ENCODE data around the gene SLC12A8.

DNA sequence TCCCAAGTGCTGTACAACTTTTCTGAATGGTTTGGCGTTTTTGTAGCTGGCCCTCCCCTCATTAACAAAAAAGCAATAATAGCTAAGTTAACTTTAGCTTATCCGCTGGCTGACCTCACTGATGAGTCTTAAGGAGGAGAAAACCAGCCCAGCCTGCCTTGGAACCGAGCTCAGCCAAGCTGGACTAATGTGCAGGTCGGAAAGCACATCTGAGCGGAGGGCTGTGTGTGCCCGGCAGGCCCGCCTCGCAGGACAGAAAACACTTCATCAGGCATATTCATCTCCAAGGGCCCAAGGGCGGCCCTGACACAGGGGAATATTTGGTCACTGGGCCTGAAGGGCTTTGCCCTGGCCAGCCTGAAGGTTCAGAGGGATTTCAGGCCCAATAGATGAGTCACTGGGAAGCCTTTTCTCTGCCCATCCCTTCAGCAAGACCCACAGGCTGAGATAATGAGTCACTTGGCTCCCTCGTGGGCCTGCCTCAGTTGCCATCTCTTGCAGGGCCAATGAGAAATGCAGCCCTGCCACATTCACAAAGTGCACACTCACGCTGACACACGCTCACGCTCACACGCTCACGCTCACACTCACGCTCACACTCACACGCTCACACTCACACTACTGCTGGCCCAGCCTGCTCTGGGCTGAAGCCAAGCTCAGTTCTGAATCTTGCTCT lies 75.1 kb downstream of the SLC12A8 start:
- no peak for TF ChIP-seq EZH2 (IDR thresholded peaks at IDR 0.05; ENCODE audit: low read length, missing control alignments)
- TF ChIP-seq, protein P1, sequence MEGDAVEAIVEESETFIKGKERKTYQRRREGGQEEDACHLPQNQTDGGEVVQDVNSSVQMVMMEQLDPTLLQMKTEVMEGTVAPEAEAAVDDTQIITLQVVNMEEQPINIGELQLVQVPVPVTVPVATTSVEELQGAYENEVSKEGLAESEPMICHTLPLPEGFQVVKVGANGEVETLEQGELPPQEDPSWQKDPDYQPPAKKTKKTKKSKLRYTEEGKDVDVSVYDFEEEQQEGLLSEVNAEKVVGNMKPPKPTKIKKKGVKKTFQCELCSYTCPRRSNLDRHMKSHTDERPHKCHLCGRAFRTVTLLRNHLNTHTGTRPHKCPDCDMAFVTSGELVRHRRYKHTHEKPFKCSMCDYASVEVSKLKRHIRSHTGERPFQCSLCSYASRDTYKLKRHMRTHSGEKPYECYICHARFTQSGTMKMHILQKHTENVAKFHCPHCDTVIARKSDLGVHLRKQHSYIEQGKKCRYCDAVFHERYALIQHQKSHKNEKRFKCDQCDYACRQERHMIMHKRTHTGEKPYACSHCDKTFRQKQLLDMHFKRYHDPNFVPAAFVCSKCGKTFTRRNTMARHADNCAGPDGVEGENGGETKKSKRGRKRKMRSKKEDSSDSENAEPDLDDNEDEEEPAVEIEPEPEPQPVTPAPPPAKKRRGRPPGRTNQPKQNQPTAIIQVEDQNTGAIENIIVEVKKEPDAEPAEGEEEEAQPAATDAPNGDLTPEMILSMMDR (conservative IDR thresholded peaks at IDR 0.05 in 1 of 2, IDR thresholded peaks at IDR 0.05 in 1 of 2; ENCODE audit: low read depth in 1 of 2, low read length in 2 of 2), result no peak
